ENCODE data around the gene PLXNC1. TPM values are rescaled to one million over a fixed set of nuclear protein-coding genes. Genes with fewer than 3 reads are reported as not detected.

PLXNC1 gene
- total RNA-seq, 1 experiment from 2014 or later = 1.3 TPM

- intact Hi-C loops (cut with micrococcal nuclease; ENCODE audit: unreplicated experiment) = no loop called here
- CTCF ChIA-PET = interaction anchor here (0.7 kb wide), 1 partner anchor 729 kb away, joined by 6 read pairs; no protein-coding TSS in a partner anchor
- no TSS peak for BruUV-seq (replicated peaks)
Measured at GRCh38 chr12:94187361-94187760, 39.0 kb downstream of the PLXNC1 start.

DNA sequence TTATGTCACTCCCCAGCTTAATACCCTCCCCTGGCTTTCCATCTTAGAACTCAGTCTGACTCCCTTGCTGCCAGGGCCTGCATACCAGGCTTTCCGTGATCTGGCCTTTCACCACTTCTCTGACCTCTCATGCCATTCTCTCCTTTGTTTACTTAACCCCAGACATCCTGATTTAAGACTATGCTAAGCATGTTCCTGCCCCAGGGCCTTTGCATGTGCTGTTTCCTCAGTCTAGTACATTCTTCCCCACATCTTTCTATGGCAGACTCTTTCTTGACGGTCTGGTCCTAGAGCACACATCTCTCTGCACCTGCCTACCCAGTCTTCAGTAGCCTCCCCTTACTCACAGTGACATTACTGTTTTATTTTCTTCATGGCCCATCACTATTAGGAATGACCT is 42.2 kb downstream of the PLXNC1 start:
- Mint-ChIP-seq H3K4me3 (ENCODE audit: low read depth, unreplicated experiment) (no peak overlapping the region), H3K27ac (ENCODE audit: unreplicated experiment) (no peak overlapping the region), H3K36me3 (ENCODE audit: insufficient read depth, unreplicated experiment) (no peaks in the 10 kb centered on the region), H3K27me3 (ENCODE audit: unreplicated experiment) (no peaks in the 10 kb centered on the region), H3K9me3 (ENCODE audit: low read depth, unreplicated experiment) (peaks cover 4% of the 10 kb centered on the region), H3K4me1 (ENCODE audit: low read depth, unreplicated experiment) (no peaks in the 10 kb centered on the region)
- intact Hi-C loops (cut with micrococcal nuclease; ENCODE audit: unreplicated experiment) = no loop called here
- BruUV-seq (replicated peaks) = no TSS peak
- DNase-seq = no peak
- CTCF ChIA-PET = interaction anchor here (0.7 to 0.8 kb wide), 2 partner anchors 11 to 1925 kb away, joined by 3 read pairs; no protein-coding TSS in a partner anchor
- TF ChIP-seq, protein P1, sequence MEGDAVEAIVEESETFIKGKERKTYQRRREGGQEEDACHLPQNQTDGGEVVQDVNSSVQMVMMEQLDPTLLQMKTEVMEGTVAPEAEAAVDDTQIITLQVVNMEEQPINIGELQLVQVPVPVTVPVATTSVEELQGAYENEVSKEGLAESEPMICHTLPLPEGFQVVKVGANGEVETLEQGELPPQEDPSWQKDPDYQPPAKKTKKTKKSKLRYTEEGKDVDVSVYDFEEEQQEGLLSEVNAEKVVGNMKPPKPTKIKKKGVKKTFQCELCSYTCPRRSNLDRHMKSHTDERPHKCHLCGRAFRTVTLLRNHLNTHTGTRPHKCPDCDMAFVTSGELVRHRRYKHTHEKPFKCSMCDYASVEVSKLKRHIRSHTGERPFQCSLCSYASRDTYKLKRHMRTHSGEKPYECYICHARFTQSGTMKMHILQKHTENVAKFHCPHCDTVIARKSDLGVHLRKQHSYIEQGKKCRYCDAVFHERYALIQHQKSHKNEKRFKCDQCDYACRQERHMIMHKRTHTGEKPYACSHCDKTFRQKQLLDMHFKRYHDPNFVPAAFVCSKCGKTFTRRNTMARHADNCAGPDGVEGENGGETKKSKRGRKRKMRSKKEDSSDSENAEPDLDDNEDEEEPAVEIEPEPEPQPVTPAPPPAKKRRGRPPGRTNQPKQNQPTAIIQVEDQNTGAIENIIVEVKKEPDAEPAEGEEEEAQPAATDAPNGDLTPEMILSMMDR (IDR thresholded peaks at IDR 0.05; ENCODE audit: unreplicated experiment) = no peak

More at GRCh38 chr12:94187361-94187760, 39.0 kb downstream of the PLXNC1 start:
- Mint-ChIP-seq H3K4me1 (ENCODE audit: low read depth, unreplicated experiment) (no peaks in the 10 kb centered on the region), H3K9me3 (ENCODE audit: low read depth, unreplicated experiment) (peaks cover 4% of the 10 kb centered on the region), H3K27me3 (ENCODE audit: unreplicated experiment) (peaks cover 10% of the 10 kb centered on the region), H3K27ac (ENCODE audit: unreplicated experiment) (no peak overlapping the region), H3K36me3 (ENCODE audit: insufficient read depth, unreplicated experiment) (no peaks in the 10 kb centered on the region), H3K4me3 (ENCODE audit: low read depth, unreplicated experiment) (no peak overlapping the region)
- DNase-seq = no peak
- TF ChIP-seq, protein P1 (IDR thresholded peaks at IDR 0.05; ENCODE audit: unreplicated experiment) = no peak

DNA sequence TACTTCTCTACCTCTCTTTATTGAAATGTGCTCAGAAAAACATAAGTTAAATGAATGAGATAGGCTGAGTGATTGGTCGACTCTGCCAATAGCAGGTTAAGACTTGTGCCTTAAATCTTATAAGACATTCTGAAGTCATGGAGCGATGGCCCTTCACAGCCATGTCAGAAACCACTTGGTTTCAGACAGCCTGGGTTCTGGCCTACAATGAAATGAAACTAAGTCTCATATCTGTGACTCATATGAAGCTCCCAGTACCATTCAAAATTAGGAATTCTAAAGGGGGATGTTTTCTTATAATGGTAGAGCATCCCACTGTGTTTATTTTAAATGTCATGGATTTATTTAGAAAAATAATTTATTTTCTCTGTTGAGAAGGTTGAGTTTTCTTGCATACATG is 42.6 kb downstream of the PLXNC1 start:
- TF ChIP-seq, protein P1 (IDR thresholded peaks at IDR 0.05; ENCODE audit: unreplicated experiment) = no peak
- BruUV-seq (replicated peaks) = no TSS peak
- Mint-ChIP-seq H3K9me3 (ENCODE audit: low read depth, unreplicated experiment) (peaks cover 4% of the 10 kb centered on the region), H3K27ac (ENCODE audit: unreplicated experiment) (no peak overlapping the region), H3K4me3 (ENCODE audit: low read depth, unreplicated experiment) (no peak overlapping the region), H3K27me3 (ENCODE audit: unreplicated experiment) (no peaks in the 10 kb centered on the region), H3K36me3 (ENCODE audit: insufficient read depth, unreplicated experiment) (no peaks in the 10 kb centered on the region), H3K4me1 (ENCODE audit: low read depth, unreplicated experiment) (no peaks in the 10 kb centered on the region)
- DNase-seq = no peak
- CTCF ChIA-PET = interaction anchor here (0.7 to 0.8 kb wide), 2 partner anchors 11 to 1924 kb away, joined by 3 read pairs; no protein-coding TSS in a partner anchor
- intact Hi-C loops (cut with micrococcal nuclease; ENCODE audit: unreplicated experiment) = no loop called here

DNA sequence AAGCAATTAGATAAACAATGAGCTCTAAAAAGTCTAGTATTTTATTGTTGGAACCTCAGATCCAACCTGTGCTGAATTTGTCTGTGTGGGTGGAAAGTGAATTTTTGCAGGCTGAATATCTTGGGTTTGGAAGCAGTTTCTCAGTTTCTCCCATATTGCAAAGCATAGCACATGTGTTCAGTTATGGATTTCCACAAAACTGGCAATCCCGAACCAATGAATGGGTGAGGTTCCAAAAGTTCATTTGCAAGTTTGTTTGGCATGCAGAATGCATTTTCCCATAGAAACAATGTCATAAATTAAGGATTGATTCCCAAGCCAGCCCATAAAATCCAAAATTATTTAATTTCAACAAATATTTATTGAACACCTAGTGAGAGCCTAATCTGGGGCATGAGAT is 43.4 kb downstream of the PLXNC1 start:
- Mint-ChIP-seq H3K4me3 (ENCODE audit: low read depth, unreplicated experiment) (no peak overlapping the region), H3K4me1 (ENCODE audit: low read depth, unreplicated experiment) (no peaks in the 10 kb centered on the region), H3K9me3 (ENCODE audit: low read depth, unreplicated experiment) (peaks cover 4% of the 10 kb centered on the region), H3K27me3 (ENCODE audit: unreplicated experiment) (peaks cover 1% of the 10 kb centered on the region), H3K36me3 (ENCODE audit: insufficient read depth, unreplicated experiment) (no peaks in the 10 kb centered on the region), H3K27ac (ENCODE audit: unreplicated experiment) (no peak overlapping the region)
- TF ChIP-seq, protein P1 (IDR thresholded peaks at IDR 0.05; ENCODE audit: unreplicated experiment) = no peak
- BruUV-seq (replicated peaks) = no TSS peak
- DNase-seq = no peak
- intact Hi-C loops (cut with micrococcal nuclease; ENCODE audit: unreplicated experiment) = no loop called here
- CTCF ChIA-PET = interaction anchor here (0.7 kb wide), 1 partner anchor 572 kb away, joined by 3 read pairs; no protein-coding TSS in a partner anchor

All from Calu3 (cell line).